NCI-H1694 treated with DMSO at 0.1 percent for 48 hours (cell line): ENCODE data around the gene INPP5J.
"Not testable (repeated sequence)": the region's sequence is repeated elsewhere in the genome, so short reads cannot be mapped to it uniquely, and the experiment has no call there.

Experiments
- DNase-seq: peaks from one replicate; lab custom pipeline; 2025; lab: John Stamatoyannopoulos, UW

The INPP5J gene

GRCh38 chr22:31088233-31088986, 34.4 kb upstream of the INPP5J start:
- DNase-seq = no peak

DNA sequence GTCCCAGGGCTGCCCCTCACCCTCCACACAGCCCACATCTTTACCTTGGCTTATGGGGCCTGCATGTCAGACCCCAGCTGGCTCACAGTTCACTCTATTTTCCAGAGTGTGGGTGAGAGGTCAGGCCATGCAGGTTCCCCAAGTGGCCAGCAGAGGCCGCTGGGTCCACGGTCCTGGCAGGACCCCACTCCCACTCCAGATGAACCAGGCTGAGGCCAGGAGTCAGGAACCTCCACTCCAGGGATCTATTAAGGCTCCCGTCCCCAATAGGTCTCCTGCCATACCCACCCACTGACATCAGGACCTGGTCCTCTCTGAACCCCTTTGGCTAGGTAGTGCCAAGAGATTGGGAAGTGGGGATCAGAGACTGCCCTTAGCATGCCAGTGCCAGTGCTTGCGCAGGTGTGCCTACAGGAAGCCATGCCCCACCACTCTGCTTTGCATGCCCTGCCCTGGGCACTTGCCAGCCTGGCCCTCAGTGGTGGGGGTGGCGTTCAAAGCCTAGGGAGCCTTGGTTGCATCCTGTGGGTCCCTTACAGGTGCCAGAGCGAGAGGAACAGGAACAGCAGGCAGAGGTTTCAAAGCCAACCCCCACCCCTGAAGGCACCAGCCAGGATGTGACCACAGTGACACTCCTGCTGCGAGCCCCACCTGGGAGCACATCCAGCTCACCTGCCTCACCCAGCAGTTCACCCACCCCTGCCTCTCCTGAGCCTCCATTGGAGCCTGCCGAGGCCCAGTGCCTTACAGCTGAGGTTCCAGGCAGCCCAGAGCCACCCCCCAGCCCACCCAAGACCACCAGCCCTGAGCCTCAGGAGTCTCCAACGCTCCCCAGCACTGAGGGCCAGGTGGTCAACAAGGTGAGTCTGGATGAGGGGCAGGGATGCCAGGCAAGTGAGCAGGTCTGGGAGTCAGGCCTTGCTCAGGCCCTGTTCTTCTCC, 33.3 kb upstream of the INPP5J start:
- DNase-seq = peak; percentile 15

- no peak for DNase-seq
These were observed 32.3 kb upstream of the INPP5J start for GRCh38 chr22:31090217-31091085.

DNA sequence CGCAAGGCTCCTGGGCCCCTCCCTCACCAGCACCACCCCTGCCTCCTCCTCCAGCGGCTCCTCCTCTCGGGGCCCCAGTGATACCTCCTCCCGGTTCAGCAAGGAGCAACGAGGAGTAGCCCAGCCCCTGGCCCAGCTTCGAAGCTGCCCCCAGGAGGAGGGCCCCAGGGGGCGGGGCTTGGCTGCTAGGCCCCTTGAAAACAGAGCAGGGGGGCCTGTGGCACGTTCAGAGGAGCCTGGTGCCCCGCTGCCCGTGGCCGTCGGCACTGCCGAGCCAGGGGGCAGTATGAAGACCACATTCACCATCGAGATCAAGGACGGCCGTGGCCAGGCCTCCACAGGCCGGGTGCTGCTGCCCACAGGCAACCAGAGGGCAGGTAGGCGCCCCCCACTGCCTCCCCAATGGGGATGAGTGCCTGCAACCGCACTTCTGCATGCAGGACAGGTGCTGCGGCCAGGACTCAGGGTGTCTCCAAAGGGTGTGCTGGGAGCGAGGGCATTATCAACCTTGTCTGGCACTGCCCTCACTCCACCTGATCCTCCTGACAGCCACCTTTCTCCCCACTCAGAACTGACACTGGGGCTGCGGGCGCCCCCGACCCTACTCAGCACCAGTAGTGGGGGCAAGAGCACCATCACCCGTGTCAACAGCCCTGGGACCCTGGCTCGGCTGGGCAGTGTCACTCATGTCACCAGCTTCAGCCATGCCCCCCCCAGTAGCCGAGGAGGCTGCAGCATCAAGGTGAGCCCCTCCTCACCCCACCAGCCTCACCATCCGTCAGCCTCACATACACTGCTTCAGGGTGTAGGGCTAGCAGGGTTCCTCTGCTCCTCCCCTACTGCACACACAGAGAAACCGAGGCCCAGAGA, 31.4 kb upstream of the INPP5J start:
- DNase-seq = no peak

- DNase-seq = no peak
These were observed 30.6 kb upstream of the INPP5J start for GRCh38 chr22:31092161-31092560.

- DNase-seq = no peak
These were observed 29.5 kb upstream of the INPP5J start for GRCh38 chr22:31093086-31093850.

DNA sequence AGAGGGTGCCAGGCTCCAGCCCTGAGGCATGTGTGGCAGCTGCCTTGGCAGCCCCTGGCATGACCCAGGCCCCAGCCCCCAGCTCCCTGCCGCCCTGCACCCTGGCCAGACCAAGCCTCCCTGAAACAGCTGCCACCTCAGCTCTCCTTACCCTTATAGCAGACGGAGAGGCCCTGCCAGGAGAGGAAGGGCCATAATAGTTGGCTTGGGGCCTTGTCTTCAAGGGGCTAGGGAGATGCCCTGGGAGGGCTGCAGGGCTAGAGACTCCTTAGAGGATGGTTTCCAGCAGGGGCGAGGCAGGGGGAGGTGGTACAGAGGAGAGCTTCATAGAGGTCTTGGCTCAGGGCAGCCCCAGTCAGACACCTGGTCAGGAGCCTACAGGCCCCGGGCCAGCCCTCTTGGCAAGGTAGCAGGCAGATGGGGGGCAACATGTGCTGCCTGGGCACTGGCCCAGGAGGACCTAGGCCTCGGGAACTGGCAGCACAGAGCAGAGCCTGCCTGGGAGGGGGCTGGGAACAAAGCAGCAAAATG, 28.7 kb upstream of the INPP5J start:
- DNase-seq = peak; percentile 61

GRCh38 chr22:31094741-31095140, 28.0 kb upstream of the INPP5J start:
- DNase-seq = no peak

- no peak for DNase-seq
These were observed 27.0 kb upstream of the INPP5J start for GRCh38 chr22:31095637-31096249.

DNA sequence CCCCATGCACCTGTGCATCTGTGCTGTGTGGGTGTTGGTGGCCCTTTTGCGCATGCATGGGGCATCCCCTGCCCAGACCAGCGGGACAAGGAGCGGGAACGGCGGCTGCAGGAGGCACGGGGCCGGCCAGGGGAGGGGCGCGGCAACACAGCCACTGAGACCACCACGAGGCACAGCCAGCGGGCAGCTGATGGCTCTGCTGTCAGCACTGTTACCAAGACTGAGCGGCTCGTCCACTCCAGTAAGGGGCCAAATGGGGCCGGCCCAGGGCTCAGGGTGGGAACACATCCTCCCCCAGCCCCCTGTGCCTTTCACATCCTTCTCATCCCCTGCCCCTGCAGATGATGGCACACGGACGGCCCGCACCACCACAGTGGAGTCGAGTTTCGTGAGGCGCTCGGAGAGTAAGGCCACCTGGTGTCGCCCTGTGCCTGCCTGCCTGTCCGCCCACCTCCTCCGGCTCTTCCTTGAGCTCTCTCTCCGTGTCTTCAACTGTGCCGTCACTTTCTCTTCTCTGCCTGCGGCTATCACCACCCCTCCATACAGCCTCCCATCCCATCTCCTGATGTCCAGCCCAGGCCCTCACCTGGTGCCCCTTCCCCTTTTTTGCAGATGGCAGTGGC, 26.0 kb upstream of the INPP5J start:
- DNase-seq = no peak

DNA sequence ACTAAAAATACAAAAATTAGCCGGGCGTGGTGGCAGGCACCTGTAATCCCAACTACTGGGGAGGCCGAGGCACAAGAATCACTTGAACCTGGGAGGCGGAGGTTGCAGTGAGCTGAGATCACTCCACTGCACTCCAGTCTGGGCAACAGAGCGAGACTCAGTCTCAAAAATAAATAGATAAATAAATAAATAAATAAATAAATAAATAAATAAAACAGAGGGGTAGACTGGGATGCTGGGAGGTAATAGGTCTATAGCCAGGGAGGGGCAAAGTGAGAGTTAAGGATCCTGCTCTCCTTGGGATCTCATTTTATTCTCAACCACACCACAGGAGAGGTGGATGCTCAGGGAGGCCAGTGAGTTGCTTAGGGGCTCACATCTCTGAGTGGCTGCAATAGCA, 25.2 kb upstream of the INPP5J start:
- not testable (repeated sequence) for DNase-seq

DNA sequence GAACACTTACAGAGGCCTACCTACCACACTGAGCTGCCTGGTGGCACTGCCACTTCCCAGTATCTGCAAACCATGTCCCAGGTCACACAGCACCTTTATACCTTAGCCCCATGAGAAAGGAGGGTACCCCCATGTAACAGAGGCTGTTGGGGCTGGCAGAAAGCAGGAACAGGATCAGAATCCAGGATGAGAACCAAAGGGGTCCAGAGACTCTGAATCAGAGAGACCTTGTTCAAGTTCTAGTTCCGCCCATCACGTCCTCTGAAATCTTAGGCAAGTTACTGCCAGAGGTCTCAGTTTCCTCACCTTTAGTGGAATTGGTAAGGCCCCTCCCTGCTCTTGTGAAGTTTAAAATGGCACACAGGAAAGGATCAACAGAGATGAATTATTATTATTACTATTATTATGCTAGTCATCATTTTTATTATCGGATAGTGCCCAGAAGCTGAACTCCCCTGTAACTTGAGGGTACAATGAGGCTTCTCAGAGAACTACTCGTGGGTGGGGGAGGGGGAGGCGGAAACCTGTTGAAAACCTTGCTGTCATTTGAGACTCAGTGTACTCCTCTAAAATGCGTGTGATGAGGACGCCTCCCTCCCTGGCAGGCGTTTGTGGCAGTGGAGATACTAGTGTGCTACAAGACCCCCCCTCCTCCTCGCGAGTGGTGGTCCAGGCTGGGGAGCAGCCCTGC, 24.7 kb upstream of the INPP5J start:
- DNase-seq = no peak

- DNase-seq = no peak
These were observed 24.1 kb upstream of the INPP5J start for GRCh38 chr22:31098632-31099110.

GRCh38 chr22:31099386-31099785, 23.4 kb upstream of the INPP5J start:
- no peak for DNase-seq

DNA sequence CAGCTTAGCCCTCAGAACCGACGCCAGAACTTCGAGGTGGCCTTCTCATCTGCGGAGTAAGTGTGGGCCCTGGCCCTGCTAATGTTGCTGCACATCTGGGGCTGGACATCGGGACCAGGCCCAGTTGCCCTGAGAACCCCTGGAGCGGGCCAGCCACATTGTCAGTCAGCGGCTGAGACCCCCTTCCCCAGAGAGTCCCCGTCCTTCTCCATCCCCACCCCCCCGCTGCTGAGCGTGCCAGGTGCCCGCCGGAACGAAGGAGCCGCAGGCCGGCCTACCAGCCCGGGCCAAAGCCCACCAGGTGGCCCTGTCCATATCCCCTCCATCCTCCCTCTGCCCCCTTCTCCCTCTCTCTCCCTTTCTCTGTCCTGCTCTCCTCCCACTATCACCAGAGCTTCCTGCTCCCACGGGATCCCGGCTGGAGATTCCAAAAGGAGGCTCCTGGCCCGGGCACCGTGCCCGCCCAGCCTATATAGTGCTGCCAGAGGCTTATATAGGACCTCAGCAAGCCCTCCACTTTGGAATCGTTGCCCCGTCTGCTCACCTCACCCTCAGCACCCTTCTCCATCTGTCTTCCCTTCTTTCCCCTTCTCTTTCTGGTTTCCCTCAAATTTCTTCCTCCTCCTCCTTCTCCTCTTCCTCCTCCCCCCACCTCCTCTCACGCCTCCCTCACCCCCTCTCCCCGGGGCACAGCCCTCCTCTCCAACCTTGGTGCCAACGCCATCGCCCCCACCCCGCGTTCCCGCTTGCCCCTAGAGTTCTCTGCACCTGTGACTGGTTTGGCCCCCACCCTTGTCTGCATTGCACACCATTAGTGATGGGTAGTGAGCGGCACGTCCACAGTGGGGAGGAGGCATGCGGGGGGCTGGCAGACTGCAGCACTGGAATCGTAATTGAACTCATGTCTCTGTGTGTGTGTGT, 22.7 kb upstream of the INPP5J start:
- no peak for DNase-seq

GRCh38 chr22:31100762-31101525, 21.8 kb upstream of the INPP5J start:
- no peak for DNase-seq
